K562 (cell line): ENCODE results near the gene PIGN.

ENCODE experiments used
- EGR1 ChIP-seq: fragments of 450-650 bp; conservative IDR thresholded peaks from 2 replicates; pipeline ENCODE4 v1.6.1; 2017; ENCODE audit warnings: mild to moderate bottlenecking
- HMG20B ChIP-seq: fragments of 250-450 bp; sonication (Bioruptor Pico); IDR thresholded peaks from 2 replicates; pipeline ENCODE4 v1.5.0; 2021; ENCODE audit warnings: mild to moderate bottlenecking
- PHB2 ChIP-seq: fragments of 450-650 bp; IDR thresholded peaks from 2 replicates; pipeline ENCODE4 v1.6.1; 2017; ENCODE audit warnings: low read depth
- POLR2A ChIP-seq: fragments of 450-650 bp; conservative IDR thresholded peaks from 2 replicates; pipeline ENCODE4 v1.6.1; 2016
- RFX5 ChIP-seq: IDR thresholded peaks from 2 replicates; pipeline ENCODE4 v1.6.1; 2011; ENCODE audit warnings: low read depth, mild to moderate bottlenecking, improper control_type of control experiment, low read length

- TF ChIP-seq POLR2A (no peak), EGR1 (no peak), RFX5 (no peak), PHB2 (no peak), HMG20B (no peak)
Observed at GRCh38 chr18:62088156-62088555, 98.7 kb downstream of the PIGN start.
